Stimulated activated CD8-positive, alpha-beta memory T cell treated with anti-CD3 and anti-CD28 coated beads, Interleukin-12 subunit alpha, Interleukin-12 subunit beta, amount 100 ng/mL, for 4 hours (primary cell): Measurements from ENCODE around the gene GTF3C1.
"Not testable (repeated sequence)": the region's sequence is repeated elsewhere in the genome, so short reads cannot be mapped to it uniquely, and the experiment has no call there.

Source experiments
- DNase-seq: peaks from one replicate; pipeline ENCODE4 v3.0.0-alpha.2; 2020; ENCODE audit warnings: low read depth

Gene GTF3C1

GRCh38 chr16:27549746-27550581, at the start of gene GTF3C1, which contains the start of gene KATNIP:
Gene GTF3C1, minus strand, starts transcription at chr16:27549913. Its CDS starts 23 bp downstream, at chr16:27549890.
Gene KATNIP, plus strand, starts transcription at chr16:27550144. Its CDS starts 27 bp downstream, at chr16:27550171.
- peak; percentile 100 for DNase-seq

- DNase-seq = no peak
These were observed 49.3 kb upstream of the GTF3C1 start for GRCh38 chr16:27598931-27599565.

- no peak for DNase-seq
These were observed 48.5 kb upstream of the GTF3C1 start for GRCh38 chr16:27598220-27598619.

GRCh38 chr16:27597361-27597760, 47.6 kb upstream of the GTF3C1 start:
- DNase-seq = no peak

GRCh38 chr16:27596411-27596810, 46.7 kb upstream of the GTF3C1 start:
- DNase-seq = no peak

GRCh38 chr16:27595993-27596392, 46.3 kb upstream of the GTF3C1 start:
- no peak for DNase-seq

- DNase-seq = no peak
These were observed 45.8 kb upstream of the GTF3C1 start for GRCh38 chr16:27595475-27595874.

- no peak for DNase-seq
These were observed 42.1 kb upstream of the GTF3C1 start for GRCh38 chr16:27591837-27592236.

GRCh38 chr16:27588057-27588456, 38.3 kb upstream of the GTF3C1 start:
- no peak for DNase-seq

- DNase-seq = no peak
These were observed 37.0 kb upstream of the GTF3C1 start for GRCh38 chr16:27586711-27587110.

GRCh38 chr16:27585200-27585599, 35.5 kb upstream of the GTF3C1 start:
- DNase-seq = no peak

GRCh38 chr16:27583634-27584033, 33.9 kb upstream of the GTF3C1 start:
- no peak for DNase-seq

- DNase-seq = no peak
These were observed 33.2 kb upstream of the GTF3C1 start for GRCh38 chr16:27582883-27583282.

- DNase-seq = no peak
These were observed 29.6 kb upstream of the GTF3C1 start for GRCh38 chr16:27579087-27579980.

- DNase-seq = no peak
These were observed 27.0 kb upstream of the GTF3C1 start for GRCh38 chr16:27576729-27577128.

GRCh38 chr16:27572711-27573110, 23.0 kb upstream of the GTF3C1 start:
- no peak for DNase-seq

GRCh38 chr16:27571433-27572326, 22.0 kb upstream of the GTF3C1 start:
- no peak for DNase-seq

GRCh38 chr16:27570986-27571385, 21.3 kb upstream of the GTF3C1 start:
- DNase-seq = not testable (repeated sequence)

- DNase-seq = no peak
These were observed 18.4 kb upstream of the GTF3C1 start for GRCh38 chr16:27568077-27568476.

GRCh38 chr16:27566417-27566816, 16.7 kb upstream of the GTF3C1 start:
- no peak for DNase-seq

- DNase-seq = no peak
These were observed 14.5 kb upstream of the GTF3C1 start for GRCh38 chr16:27564224-27564623.
